Astrocyte of the cerebellum (primary cell): ENCODE measurements around the gene TCF15.
"Not testable (repeated sequence)": the region's sequence is repeated elsewhere in the genome, so short reads cannot be mapped to it uniquely, and the experiment has no call there.

Experiments
- DNase-seq: peaks from one replicate; pipeline ENCODE4 v3.0.0-alpha.2; 2011; ENCODE audit warnings: low read depth
- H3K4me3 ChIP-seq: 2 replicates; pipeline ENCODE4 v1.5.1; 2011; ENCODE audit warnings: mild to moderate bottlenecking, low read depth, low read length, moderate library complexity
- CTCF ChIP-seq: IDR thresholded peaks from 2 replicates; pipeline ENCODE4 v1.5.1; 2012; ENCODE audit warnings: low read length, low read depth, moderate library complexity, mild to moderate bottlenecking; ENCODE audit errors: missing control alignments
- in situ Hi-C: cut with HindIII; loops from 2 replicates; pipeline ENCODE4 v1.10.0; 2017; ENCODE audit warnings: low sequenced_read_pairs

TCF15 gene

GRCh38 chr20:647479-648019 is 37.4 kb upstream of the TCF15 start:
- in situ Hi-C loops = no loop called here
- no peak overlapping the region for H3K4me3 ChIP-seq
- no peak for TF ChIP-seq CTCF
- DNase-seq = no peak

- TF ChIP-seq CTCF = no peak
- in situ Hi-C loops = no loop called here
- DNase-seq = no peak
- no peak overlapping the region for H3K4me3 ChIP-seq
Observed at GRCh38 chr20:646868-647233, 36.7 kb upstream of the TCF15 start.

GRCh38 chr20:646107-646867 is 36.2 kb upstream of the TCF15 start:
- in situ Hi-C loops = no loop called here
- H3K4me3 ChIP-seq = no peak overlapping the region
- TF ChIP-seq CTCF = no peak
- DNase-seq = no peak

- H3K4me3 ChIP-seq = no peak overlapping the region
- peak; percentile 98 for TF ChIP-seq CTCF
- in situ Hi-C loops = no loop called here
- peak; percentile 24 for DNase-seq
Observed at GRCh38 chr20:645318-646106, 35.4 kb upstream of the TCF15 start.

GRCh38 chr20:644692-645317 is 34.7 kb upstream of the TCF15 start:
- DNase-seq = no peak
- in situ Hi-C loops = no loop called here
- TF ChIP-seq CTCF = no peak
- H3K4me3 ChIP-seq = no peak overlapping the region

- peak overlapping the region; percentile 20 for H3K4me3 ChIP-seq
- no peak for TF ChIP-seq CTCF
- in situ Hi-C loops = no loop called here
- DNase-seq = no peak
Observed at GRCh38 chr20:642398-643174, 32.5 kb upstream of the TCF15 start.

GRCh38 chr20:642013-642397 is 31.9 kb upstream of the TCF15 start:
- in situ Hi-C loops, DNase-seq: not testable (repeated sequence)
- H3K4me3 ChIP-seq = peak overlapping the region; percentile 20
